Measurements from ENCODE around the gene CXCL10. TPM values are rescaled to one million over a fixed set of nuclear protein-coding genes. Genes with fewer than 3 reads are reported as not detected.
A peak's percentile ranks its signal among the peaks of the same experiment; 100 is the strongest.

Gene CXCL10
- total and polyA plus RNA-seq, 10 donors, result 1.4 to 23.1 (median 7.1) TPM

DNA sequence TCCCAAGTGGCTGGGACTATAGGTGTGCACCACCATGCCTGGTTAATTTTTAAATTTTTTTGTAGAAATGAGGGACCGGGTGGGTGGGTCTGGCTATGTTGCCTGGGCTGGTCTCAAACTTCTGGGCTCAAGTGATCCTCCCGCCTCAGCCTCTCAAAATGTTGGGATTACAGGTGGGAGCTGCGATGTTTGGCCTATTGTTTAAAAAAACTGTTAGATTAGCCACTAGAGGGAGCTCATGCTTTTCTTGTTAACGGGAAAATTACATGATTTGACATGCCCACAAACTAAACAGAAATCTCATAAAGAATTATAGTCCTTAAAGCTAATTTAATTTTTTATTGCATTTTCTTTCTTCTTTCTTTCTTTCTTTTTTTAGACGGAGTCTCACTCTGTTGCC is 27.6 kb downstream of the CXCL10 start:
- no peak overlapping the region for H3K4me3 ChIP-seq
- H3K27me3 ChIP-seq (replicated peaks in 1 of 7), result no peaks in the 10 kb centered on the region
- TF ChIP-seq, protein P1, sequence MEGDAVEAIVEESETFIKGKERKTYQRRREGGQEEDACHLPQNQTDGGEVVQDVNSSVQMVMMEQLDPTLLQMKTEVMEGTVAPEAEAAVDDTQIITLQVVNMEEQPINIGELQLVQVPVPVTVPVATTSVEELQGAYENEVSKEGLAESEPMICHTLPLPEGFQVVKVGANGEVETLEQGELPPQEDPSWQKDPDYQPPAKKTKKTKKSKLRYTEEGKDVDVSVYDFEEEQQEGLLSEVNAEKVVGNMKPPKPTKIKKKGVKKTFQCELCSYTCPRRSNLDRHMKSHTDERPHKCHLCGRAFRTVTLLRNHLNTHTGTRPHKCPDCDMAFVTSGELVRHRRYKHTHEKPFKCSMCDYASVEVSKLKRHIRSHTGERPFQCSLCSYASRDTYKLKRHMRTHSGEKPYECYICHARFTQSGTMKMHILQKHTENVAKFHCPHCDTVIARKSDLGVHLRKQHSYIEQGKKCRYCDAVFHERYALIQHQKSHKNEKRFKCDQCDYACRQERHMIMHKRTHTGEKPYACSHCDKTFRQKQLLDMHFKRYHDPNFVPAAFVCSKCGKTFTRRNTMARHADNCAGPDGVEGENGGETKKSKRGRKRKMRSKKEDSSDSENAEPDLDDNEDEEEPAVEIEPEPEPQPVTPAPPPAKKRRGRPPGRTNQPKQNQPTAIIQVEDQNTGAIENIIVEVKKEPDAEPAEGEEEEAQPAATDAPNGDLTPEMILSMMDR (IDR thresholded peaks at IDR 0.05 in 8 of 11, conservative IDR thresholded peaks at IDR 0.05 in 3 of 11), result peak in 10 of 11 experiments; percentile 25 to 75 (median 56)
- no peak for TF ChIP-seq POLR2AphosphoS5 (IDR thresholded peaks at IDR 0.05)
- WGBS, 5 donors, result 9 to 22% (median 11%) methylated on average over 5 of the region's 5 CpGs
- H3K9me3 ChIP-seq, result no peaks in the 10 kb centered on the region
- no peak for DNase-seq
- H3K27ac ChIP-seq, result no peak overlapping the region
- intact Hi-C loops (cut with DNase I; ENCODE audit: low total_unique reads), result loop anchor here (2.0 kb wide), 1 partner anchor 73 kb away; no protein-coding TSS in a partner anchor
- peaks cover 0 to 9% (median 7%) of the 10 kb centered on the region in 6 donors for H3K4me1 ChIP-seq
- no peaks in the 10 kb centered on the region for H3K36me3 ChIP-seq

DNA sequence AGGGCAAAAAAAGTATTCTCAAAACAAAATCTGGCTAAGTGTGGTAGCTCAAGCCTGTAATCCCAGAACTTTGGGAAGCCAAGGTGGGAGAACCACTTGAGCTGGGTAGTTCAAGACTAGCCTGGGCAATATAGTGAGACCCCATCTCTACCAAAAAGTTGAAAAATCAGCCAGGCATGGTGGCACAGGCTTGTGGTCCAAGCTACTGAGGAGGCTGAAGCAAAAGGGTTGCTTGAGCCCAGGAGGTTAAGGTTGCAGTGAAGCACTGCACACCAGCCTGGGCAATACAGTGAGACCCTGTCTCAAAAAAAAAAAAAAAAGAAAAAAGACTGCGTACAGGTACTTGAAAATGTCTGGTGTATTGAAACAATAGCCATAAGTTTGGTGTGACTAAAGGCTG is 30.8 kb downstream of the CXCL10 start:
- TF ChIP-seq POLR2A (IDR thresholded peaks at IDR 0.05) (no peak), POLR2AphosphoS5 (IDR thresholded peaks at IDR 0.05) (no peak)
- TF ChIP-seq, protein P1 (IDR thresholded peaks at IDR 0.05 in 8 of 11, conservative IDR thresholded peaks at IDR 0.05 in 3 of 11), result no peak
- DNase-seq, result no peak
- Histone ChIP-seq H3K36me3 (no peaks in the 10 kb centered on the region), H3K4me3 (no peak overlapping the region), H3K4me1 (peaks cover 15 to 39% (median 33%) of the 10 kb centered on the region in 6 donors), H3K27ac (no peak overlapping the region), H3K27me3 (replicated peaks in 1 of 7) (no peaks in the 10 kb centered on the region), H3K9me3 (no peaks in the 10 kb centered on the region)
- intact Hi-C loops (cut with DNase I; ENCODE audit: low total_unique reads), result no loop called here
- WGBS, 5 donors, result 86 to 95% (median 89%) methylated on average over 1 of the region's 1 CpG

DNA sequence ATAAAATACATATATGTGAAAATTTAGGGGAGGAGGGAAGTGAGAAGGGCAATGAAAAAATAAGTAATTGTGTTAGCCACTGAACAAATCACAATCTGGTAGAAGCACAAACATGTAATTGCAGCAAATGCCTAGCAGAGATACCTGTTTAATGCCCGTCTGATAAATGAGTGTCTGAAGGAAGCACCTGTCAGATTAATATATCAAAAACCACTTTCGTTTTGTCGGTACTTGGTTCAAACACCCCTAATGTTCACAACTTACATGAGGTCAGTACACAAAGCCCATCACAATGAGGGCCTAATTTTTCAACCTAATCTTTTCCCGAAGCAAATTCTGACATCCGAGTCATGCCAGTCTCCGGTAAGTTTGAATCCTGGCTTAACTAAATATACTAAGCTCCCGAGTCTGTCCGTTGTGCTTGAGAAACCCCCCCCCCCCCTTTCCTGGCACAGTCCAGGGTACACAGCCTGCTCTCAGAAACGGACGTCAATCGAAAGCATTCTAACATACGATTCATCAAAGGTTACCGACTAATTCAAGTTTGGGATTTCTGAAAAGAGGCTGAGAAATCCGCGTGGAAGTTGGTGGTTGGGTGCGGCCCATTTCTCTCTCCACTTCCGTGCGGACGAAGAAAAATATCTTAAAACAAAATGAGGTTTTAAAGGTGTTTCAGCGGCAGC is 33.3 kb downstream of the CXCL10 start:
- peaks cover 19 to 64% (median 43%) of the 10 kb centered on the region in 6 donors for H3K4me1 ChIP-seq
- peak overlapping the region; percentile 80 to 95 (median 90) for H3K4me3 ChIP-seq
- no peak for TF ChIP-seq POLR2AphosphoS5 (IDR thresholded peaks at IDR 0.05)
- no peak for TF ChIP-seq POLR2A (IDR thresholded peaks at IDR 0.05)
- TF ChIP-seq, protein P1 (IDR thresholded peaks at IDR 0.05 in 8 of 11, conservative IDR thresholded peaks at IDR 0.05 in 3 of 11), result no peak
- peak overlapping the region; percentile 48 to 84 (median 77) for H3K27ac ChIP-seq
- no peaks in the 10 kb centered on the region for H3K9me3 ChIP-seq
- DNase-seq, result no peak
- intact Hi-C loops (cut with DNase I; ENCODE audit: low total_unique reads), result no loop called here
- no peaks in the 10 kb centered on the region for H3K36me3 ChIP-seq
- 0 to 2% (median 1%) methylated on average over 20 of the region's 20 CpGs for WGBS, 5 donors
- no peaks in the 10 kb centered on the region for H3K27me3 ChIP-seq (replicated peaks in 1 of 7)

DNA sequence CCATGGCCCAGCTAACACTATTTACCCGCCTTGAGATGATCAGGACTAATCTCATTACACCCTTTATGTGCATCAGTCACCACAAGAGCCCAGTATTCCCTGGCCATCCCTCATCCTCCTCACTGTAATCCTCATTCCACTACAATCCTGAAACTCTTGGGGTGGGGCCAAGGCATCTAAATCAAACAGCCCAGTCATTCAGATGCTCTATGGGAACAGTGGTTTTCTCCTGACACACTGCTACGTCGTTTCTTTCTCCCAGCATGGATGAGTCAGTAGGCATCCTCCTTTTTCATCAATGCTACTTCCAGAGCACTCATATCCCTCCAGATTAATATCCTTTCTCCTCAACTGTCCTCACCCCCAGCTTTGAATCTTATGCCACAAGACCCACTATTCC is 38.2 kb downstream of the CXCL10 start:
- Histone ChIP-seq H3K27me3 (replicated peaks in 1 of 7) (no peaks in the 10 kb centered on the region), H3K4me3 (no peak overlapping the region), H3K27ac (no peak overlapping the region), H3K9me3 (peaks cover 0 to 8% (median 0%) of the 10 kb centered on the region in 8 donors), H3K36me3 (peaks cover 0 to 37% (median 14%) of the 10 kb centered on the region in 6 donors), H3K4me1 (peaks cover 15 to 55% (median 34%) of the 10 kb centered on the region in 6 donors)
- no peak for TF ChIP-seq POLR2AphosphoS5 (IDR thresholded peaks at IDR 0.05)
- TF ChIP-seq POLR2A (IDR thresholded peaks at IDR 0.05), result no peak
- TF ChIP-seq, protein P1 (IDR thresholded peaks at IDR 0.05 in 8 of 11, conservative IDR thresholded peaks at IDR 0.05 in 3 of 11), result no peak
- intact Hi-C loops (cut with DNase I; ENCODE audit: low total_unique reads), result no loop called here
- no peak for DNase-seq
- WGBS, 5 donors, result 83 to 93% (median 90%) methylated on average over 3 of the region's 3 CpGs

Measured in spleen (tissue), 11 donors.